PC-9 (cell line): ENCODE results near the gene TEDC1. TPM values are rescaled to one million over a fixed set of nuclear protein-coding genes. Genes with fewer than 3 reads are reported as not detected.

ENCODE experiments used
- BruUV-seq: library from RNA; stranded (reverse); fragments of 400-500 nt; replicated peaks from 2 replicates; lab custom pipeline; 2021; lab: Mats Ljungman, UMichigan
- CTCF ChIA-PET: fragments of 300-600 bp; sonication (Branson Sonifier 250); formaldehyde crosslinking; loops from one replicate; lab custom pipeline; 2022; ENCODE audit warnings: antibody characterized with exemption; lab: Charles Lee
- POLR2A ChIA-PET: fragments of 300-600 bp; sonication (Branson Sonifier 250); formaldehyde crosslinking; loops from one replicate; lab custom pipeline; 2022; ENCODE audit warnings: antibody characterized with exemption; ENCODE audit not compliant: unreplicated experiment; lab: Charles Lee
- DNase-seq, 2 experiments: peaks; one replicate each; pipeline versions ENCODE4 v3.0.0 to v3.0.0-alpha.2; 2015 to 2022; ENCODE audit warnings: mixed read lengths in 1 of 2
- H2AFZ ChIP-seq: fragments of 200-600 bp; sonication (generic); 2 replicates; pipeline ENCODE4 v1.8.1; 2017; ENCODE audit warnings: antibody characterized with exemption
- H3F3A ChIP-seq: fragments of 200-600 bp; sonication (generic); 2 replicates; pipeline ENCODE4 v1.8.1; 2017; ENCODE audit warnings: antibody characterized with exemption, mild to moderate bottlenecking, low read depth; ENCODE audit not compliant: insufficient read depth
- H3K27ac ChIP-seq: fragments of 200-600 bp; sonication (generic); 2 replicates; pipeline ENCODE4 v1.6.1; 2016; ENCODE audit warnings: mixed run types
- H3K27me3 ChIP-seq: fragments of 200-600 bp; sonication (generic); 2 replicates; pipeline ENCODE4 v1.6.1; 2016; ENCODE audit warnings: low read depth, mixed run types; ENCODE audit not compliant: insufficient read depth
- H3K36me3 ChIP-seq: fragments of 200-600 bp; sonication (generic); 2 replicates; pipeline ENCODE4 v1.6.1; 2016; ENCODE audit warnings: low read depth, mixed run types
- H3K4me1 ChIP-seq: fragments of 200-600 bp; sonication (generic); replicated peaks from 2 replicates; pipeline ENCODE4 v1.6.1; 2016; ENCODE audit warnings: mixed run types; ENCODE audit not compliant: insufficient read depth
- H3K4me2 ChIP-seq: fragments of 200-600 bp; sonication (generic); 2 replicates; pipeline ENCODE4 v1.6.1; 2017; ENCODE audit warnings: mixed run types
- H3K4me3 ChIP-seq: fragments of 200-600 bp; sonication (generic); 2 replicates; pipeline ENCODE4 v1.6.1; 2016; ENCODE audit warnings: mixed run types
- H3K79me2 ChIP-seq: fragments of 200-600 bp; sonication (generic); 2 replicates; pipeline ENCODE4 v1.6.1; 2017; ENCODE audit warnings: low read depth, mixed run types
- H3K9me2 ChIP-seq: fragments of 200-600 bp; sonication (generic); 2 replicates; pipeline ENCODE4 v1.8.1; 2017; ENCODE audit warnings: mild to moderate bottlenecking; ENCODE audit not compliant: insufficient read depth
- H3K9me3 ChIP-seq: fragments of 200-600 bp; sonication (generic); 2 replicates; pipeline ENCODE4 v1.8.1; 2016; ENCODE audit warnings: low read depth; ENCODE audit not compliant: insufficient read depth
- H4K20me1 ChIP-seq: fragments of 200-600 bp; sonication (generic); 2 replicates; pipeline ENCODE4 v1.8.1; 2017; ENCODE audit not compliant: insufficient read depth
- EZH2 ChIP-seq: fragments of 200-600 bp; sonication (generic); IDR thresholded peaks from 2 replicates; pipeline ENCODE4 v1.8.0; 2017; ENCODE audit warnings: antibody characterized with exemption, low read depth
- intact Hi-C: fragments of 100-400 bp; cut with micrococcal nuclease; formaldehyde crosslinking; loops from one replicate; pipeline ENCODE4 v1.10.0; 2022; ENCODE audit not compliant: unreplicated experiment
- total RNA-seq: library from RNA; stranded (reverse); gene quantifications from 2 replicates; pipeline ENCODE4 v1.2.3, GENCODE V29; 2021
- TF ChIP-seq, protein P1 (sequence below): fragments of 200-600 bp; sonication (generic); conservative IDR thresholded peaks from 2 replicates; pipeline ENCODE4 v1.6.1; 2017; ENCODE audit warnings: mixed run types, antibody characterized with exemption, mild to moderate bottlenecking, moderate library complexity

The TEDC1 gene
- total RNA-seq, 1 experiment from 2014 or later = 21.2 TPM

DNA sequence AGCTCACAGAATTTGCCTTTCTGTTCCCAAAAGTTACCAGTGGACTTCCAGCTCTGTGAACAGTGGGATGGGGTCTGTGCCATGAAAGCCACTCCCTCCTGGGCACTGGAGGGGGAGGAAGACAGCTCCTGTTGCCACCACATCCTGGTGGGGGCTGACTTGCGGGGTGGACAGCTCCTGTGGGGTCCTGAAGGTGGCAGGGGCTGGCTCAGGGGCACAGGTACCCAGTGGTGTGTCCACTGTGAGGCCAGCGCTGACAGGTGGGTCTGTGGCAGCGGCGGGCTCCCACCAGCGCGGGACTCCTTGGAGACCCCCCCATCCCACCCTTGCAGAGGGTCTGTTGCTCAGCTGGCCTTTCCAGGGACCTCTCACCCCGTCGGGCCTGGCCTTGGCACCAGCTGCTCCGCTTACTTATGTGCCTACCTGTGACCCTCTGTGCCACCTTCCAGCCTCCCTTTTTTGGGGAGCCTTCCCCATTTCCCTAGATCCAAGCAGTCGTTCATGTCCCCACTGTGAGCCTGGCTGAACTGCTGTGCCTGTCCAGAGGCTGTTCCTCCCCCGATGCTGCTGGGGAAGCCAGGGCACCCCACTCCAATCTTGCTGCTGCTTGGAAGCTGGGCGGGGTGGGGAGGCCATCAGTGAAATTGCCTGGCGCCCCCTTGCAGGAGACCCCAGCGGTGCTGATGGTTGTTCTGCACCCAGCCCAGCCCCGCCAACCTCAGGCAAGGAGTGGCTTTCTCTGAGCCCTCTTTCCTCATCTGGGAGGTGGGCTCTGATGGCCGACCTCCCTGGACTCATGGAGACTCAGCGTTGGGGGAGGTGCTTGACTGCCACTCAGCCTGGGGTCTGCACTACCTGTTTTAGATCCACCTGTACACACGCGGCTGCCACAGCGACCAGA lies 2.2 kb downstream of the TEDC1 start:
- TF ChIP-seq EZH2 = no peak
- TF ChIP-seq, protein P1, sequence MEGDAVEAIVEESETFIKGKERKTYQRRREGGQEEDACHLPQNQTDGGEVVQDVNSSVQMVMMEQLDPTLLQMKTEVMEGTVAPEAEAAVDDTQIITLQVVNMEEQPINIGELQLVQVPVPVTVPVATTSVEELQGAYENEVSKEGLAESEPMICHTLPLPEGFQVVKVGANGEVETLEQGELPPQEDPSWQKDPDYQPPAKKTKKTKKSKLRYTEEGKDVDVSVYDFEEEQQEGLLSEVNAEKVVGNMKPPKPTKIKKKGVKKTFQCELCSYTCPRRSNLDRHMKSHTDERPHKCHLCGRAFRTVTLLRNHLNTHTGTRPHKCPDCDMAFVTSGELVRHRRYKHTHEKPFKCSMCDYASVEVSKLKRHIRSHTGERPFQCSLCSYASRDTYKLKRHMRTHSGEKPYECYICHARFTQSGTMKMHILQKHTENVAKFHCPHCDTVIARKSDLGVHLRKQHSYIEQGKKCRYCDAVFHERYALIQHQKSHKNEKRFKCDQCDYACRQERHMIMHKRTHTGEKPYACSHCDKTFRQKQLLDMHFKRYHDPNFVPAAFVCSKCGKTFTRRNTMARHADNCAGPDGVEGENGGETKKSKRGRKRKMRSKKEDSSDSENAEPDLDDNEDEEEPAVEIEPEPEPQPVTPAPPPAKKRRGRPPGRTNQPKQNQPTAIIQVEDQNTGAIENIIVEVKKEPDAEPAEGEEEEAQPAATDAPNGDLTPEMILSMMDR = no peak
- intact Hi-C loops = loop anchor here (5.0 kb wide), 1 partner anchor 401 kb away; no protein-coding TSS in a partner anchor
- no peak for DNase-seq

DNA sequence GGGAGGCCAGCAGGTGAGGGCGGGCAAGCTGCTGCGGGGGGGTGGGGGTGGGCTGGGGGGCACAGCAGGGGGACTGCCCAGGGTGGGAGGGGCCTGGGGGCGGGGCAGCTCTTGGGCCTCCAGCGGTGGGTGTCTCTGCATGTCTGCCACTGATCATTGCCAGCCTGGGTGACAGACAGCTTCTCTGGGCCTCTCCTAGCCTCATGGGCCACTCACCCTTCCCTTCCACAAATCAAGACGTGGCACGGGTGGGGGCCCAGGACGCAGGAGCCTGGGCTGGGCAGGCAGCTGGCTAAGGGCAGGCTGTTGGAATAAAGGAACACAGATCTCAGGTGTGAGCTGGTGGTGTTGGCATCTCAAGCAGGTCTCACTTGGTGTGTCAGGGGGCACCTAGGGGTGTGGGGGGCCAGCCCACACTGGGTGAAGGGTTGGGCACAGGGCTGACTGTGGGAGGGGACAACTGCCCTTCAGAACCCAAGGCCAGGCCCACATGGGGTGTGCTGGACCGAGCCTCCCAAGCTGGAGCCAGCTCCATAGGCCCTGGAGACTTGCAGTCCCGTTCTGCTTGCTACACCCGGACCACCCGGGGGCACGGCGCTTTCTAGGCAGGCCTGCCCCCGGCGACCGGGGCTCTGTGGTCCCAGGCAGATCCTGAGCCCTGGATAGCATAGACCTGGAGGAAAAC lies 3.0 kb downstream of the TEDC1 start:
- no peak overlapping the region for H2AFZ ChIP-seq
- H3K4me2 ChIP-seq = no peak overlapping the region
- H3K9me3 ChIP-seq = no peaks in the 10 kb centered on the region
- ChIA-PET CTCF (no interaction called here), POLR2A (no interaction called here)
- no peak for TF ChIP-seq EZH2
- TF ChIP-seq, protein P1 = no peak
- peaks cover 7% of the 10 kb centered on the region; the same call in 1 of the 2 replicates for H3F3A ChIP-seq
- DNase-seq = no peak
- H3K4me1 ChIP-seq = peaks cover 10% of the 10 kb centered on the region
- H3K9me2 ChIP-seq = no peaks in the 10 kb centered on the region
- peaks cover 6% of the 10 kb centered on the region for H4K20me1 ChIP-seq
- no peak overlapping the region for H3K27ac ChIP-seq
- no peaks in the 10 kb centered on the region for H3K36me3 ChIP-seq
- H3K4me3 ChIP-seq = no peak overlapping the region
- no TSS peak for BruUV-seq
- intact Hi-C loops = loop anchor here (5.0 kb wide), 1 partner anchor 402 kb away; no protein-coding TSS in a partner anchor
- no peaks in the 10 kb centered on the region for H3K27me3 ChIP-seq
- 0 out of 2 replicates have a peak, but pooled peaks cover 5% of the 10 kb centered on the region for H3K79me2 ChIP-seq

More for the DNA sequence above, 2.2 kb downstream of the TEDC1 start:
- H3K79me2 ChIP-seq = 0 out of 2 replicates have a peak, but pooled peaks cover 5% of the 10 kb centered on the region
- no peaks in the 10 kb centered on the region for H3K9me2 ChIP-seq
- no peaks in the 10 kb centered on the region for H3K27me3 ChIP-seq
- ChIA-PET POLR2A (no interaction called here), CTCF (interaction anchor here (0.7 kb wide), 1 partner anchor 10 kb away, joined by 3 read pairs; no protein-coding TSS in a partner anchor)
- H3K9me3 ChIP-seq = no peaks in the 10 kb centered on the region
- H4K20me1 ChIP-seq = peaks cover 6% of the 10 kb centered on the region
- no peaks in the 10 kb centered on the region for H3K36me3 ChIP-seq
- no TSS peak for BruUV-seq
- no peak overlapping the region for H3K4me2 ChIP-seq
- no peak overlapping the region for H2AFZ ChIP-seq
- peaks cover 18% of the 10 kb centered on the region for H3K4me1 ChIP-seq
- no peak overlapping the region for H3K27ac ChIP-seq
- H3F3A ChIP-seq = peaks cover 7% of the 10 kb centered on the region; the same call in 1 of the 2 replicates
- H3K4me3 ChIP-seq = no peak overlapping the region

DNA sequence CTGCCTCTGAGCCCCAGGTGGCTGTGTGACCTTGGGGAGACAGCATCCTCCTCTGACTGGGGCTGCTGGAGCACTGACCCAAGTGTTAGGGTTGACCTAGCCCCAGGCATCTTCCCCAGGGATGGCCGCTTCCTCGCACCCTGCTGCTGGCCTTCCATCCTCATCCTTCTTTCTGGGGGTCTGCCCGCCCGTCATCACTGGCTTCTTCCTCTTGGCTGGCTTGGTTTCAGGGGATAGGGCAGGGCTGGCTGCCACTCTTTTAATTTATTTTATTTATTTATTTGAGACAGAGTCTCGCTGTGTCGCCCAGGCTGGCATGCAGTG lies 3.5 kb downstream of the TEDC1 start:
- Histone ChIP-seq H3K9me2 (no peaks in the 10 kb centered on the region), H3K9me3 (no peaks in the 10 kb centered on the region), H2AFZ (no peak overlapping the region), H3F3A (peaks cover 7% of the 10 kb centered on the region; the same call in 1 of the 2 replicates), H3K4me3 (no peak overlapping the region), H3K4me2 (no peak overlapping the region), H3K27ac (no peak overlapping the region), H3K36me3 (no peaks in the 10 kb centered on the region), H4K20me1 (peaks cover 6% of the 10 kb centered on the region), H3K4me1 (0 out of 2 replicates have a peak, but pooled peaks cover 5% of the 10 kb centered on the region), H3K79me2 (0 out of 2 replicates have a peak, but pooled peaks cover 5% of the 10 kb centered on the region), H3K27me3 (no peaks in the 10 kb centered on the region)
- DNase-seq = no peak
- intact Hi-C loops = loop anchor here (5.0 kb wide), 1 partner anchor 402 kb away; no protein-coding TSS in a partner anchor
- POLR2A ChIA-PET = no interaction called here
- no peak for TF ChIP-seq EZH2
- TF ChIP-seq, protein P1 = no peak
- CTCF ChIA-PET = no interaction called here
- no TSS peak for BruUV-seq
